ENCODE data around the gene CCHCR1.

CCHCR1 gene

DNA sequence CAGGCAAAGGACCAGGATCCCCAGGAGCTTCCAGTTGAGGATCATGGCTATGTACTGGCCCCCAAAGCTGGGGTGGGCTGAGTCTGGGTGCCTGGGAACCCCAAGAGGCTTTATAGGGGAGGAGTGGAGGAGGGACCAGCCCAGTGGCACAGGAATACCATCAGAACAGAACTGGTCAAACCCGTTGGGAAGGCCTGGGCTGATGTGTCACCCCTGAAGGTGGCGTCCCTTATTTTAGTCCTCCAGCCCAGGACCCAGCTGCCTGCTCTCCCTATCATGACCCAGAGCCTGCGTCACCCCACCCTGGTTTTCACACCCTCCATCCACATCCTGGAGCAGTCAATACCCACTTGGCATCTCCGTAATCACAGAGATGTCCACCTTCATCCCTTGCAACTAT, 18.6 kb downstream of the CCHCR1 start, which contains the start of gene PSORS1C2:
PSORS1C2 (minus strand) TSS at position 85 of the 400 bp plus-strand sequence; CDS start at position 45, 40 bp downstream.
- Histone ChIP-seq H3K4me1 (ENCODE audit: insufficient read depth, insufficient read length) (peaks cover 6% of the 10 kb centered on the region), H3K4me3 (ENCODE audit: insufficient read length, low read depth) (no peak within 1 kb of the TSS), H3K9me3 (ENCODE audit: insufficient read depth, low read length) (no peaks in the 10 kb centered on the region), H3K9ac (ENCODE audit: insufficient read length, low read depth) (peak within 1 kb of the TSS; percentile 28), H3K27me3 (ENCODE audit: insufficient read depth, insufficient read length) (no peaks in the 10 kb centered on the region), H3K36me3 (ENCODE audit: insufficient read depth, insufficient read length, low read length) (peaks cover 20% of the 10 kb centered on the region)
- TF ChIP-seq SUZ12 (IDR thresholded peaks at IDR 0.05; ENCODE audit: extremely low read depth, insufficient read depth, insufficient read length) (no peak), ZNF274 (IDR thresholded peaks at IDR 0.05; ENCODE audit: low read depth, low read length) (no peak), YY1 (IDR thresholded peaks at IDR 0.05; ENCODE audit: insufficient read depth, insufficient read length) (no peak)
- no peak for DNase-seq (ENCODE audit: low read depth, low spot score)

- H3K27me3 ChIP-seq (ENCODE audit: insufficient read depth, insufficient read length) = no peaks in the 10 kb centered on the region
- no peaks in the 10 kb centered on the region for H3K36me3 ChIP-seq (ENCODE audit: insufficient read depth, insufficient read length, low read length)
- peaks cover 6% of the 10 kb centered on the region for H3K4me1 ChIP-seq (ENCODE audit: insufficient read depth, insufficient read length)
- no peak overlapping the region for H3K4me3 ChIP-seq (ENCODE audit: insufficient read length, low read depth)
- H3K9ac ChIP-seq (ENCODE audit: insufficient read length, low read depth) = no peak overlapping the region
- H3K9me3 ChIP-seq (ENCODE audit: insufficient read depth, low read length) = no peaks in the 10 kb centered on the region
- DNase-seq (ENCODE audit: low read depth, low spot score) = no peak
- TF ChIP-seq SUZ12 (IDR thresholded peaks at IDR 0.05; ENCODE audit: extremely low read depth, insufficient read depth, insufficient read length) (no peak), ZNF274 (IDR thresholded peaks at IDR 0.05; ENCODE audit: low read depth, low read length) (no peak), YY1 (IDR thresholded peaks at IDR 0.05; ENCODE audit: insufficient read depth, insufficient read length) (no peak)
Measured at GRCh38 chr6:31135710-31136109, 21.9 kb downstream of the CCHCR1 start.

DNA sequence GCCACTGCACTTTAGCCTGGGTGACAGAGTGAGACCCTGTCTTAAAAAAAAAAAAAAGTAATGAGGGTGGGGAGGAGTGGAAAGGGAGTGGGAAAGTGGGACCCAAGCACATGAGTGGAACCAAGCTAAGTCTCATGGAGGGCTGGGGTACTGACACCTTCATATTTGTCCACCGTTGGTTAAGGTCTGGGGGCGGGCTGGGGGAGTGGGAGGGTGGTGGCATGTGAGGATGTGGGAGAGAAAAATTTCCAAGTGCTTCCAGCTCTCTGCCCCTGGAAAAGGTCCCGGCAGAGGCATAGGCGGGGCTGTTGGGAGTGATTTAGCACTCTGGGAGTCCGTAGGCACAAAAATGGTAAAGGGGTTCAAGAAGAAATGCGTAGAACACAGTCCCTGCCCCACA, 24.8 kb downstream of the CCHCR1 start:
- Histone ChIP-seq H3K36me3 (ENCODE audit: insufficient read depth, insufficient read length, low read length) (no peaks in the 10 kb centered on the region), H3K9me3 (ENCODE audit: insufficient read depth, low read length) (no peaks in the 10 kb centered on the region), H3K27me3 (ENCODE audit: insufficient read depth, insufficient read length) (no peaks in the 10 kb centered on the region), H3K4me1 (ENCODE audit: insufficient read depth, insufficient read length) (peaks cover 2% of the 10 kb centered on the region), H3K4me3 (ENCODE audit: insufficient read length, low read depth) (no peak overlapping the region), H3K9ac (ENCODE audit: insufficient read length, low read depth) (no peak overlapping the region)
- TF ChIP-seq YY1 (IDR thresholded peaks at IDR 0.05; ENCODE audit: insufficient read depth, insufficient read length) = no peak
- TF ChIP-seq SUZ12 (IDR thresholded peaks at IDR 0.05; ENCODE audit: extremely low read depth, insufficient read depth, insufficient read length) = no peak
- no peak for TF ChIP-seq ZNF274 (IDR thresholded peaks at IDR 0.05; ENCODE audit: low read depth, low read length)
- DNase-seq (ENCODE audit: low read depth, low spot score) = no peak

- TF ChIP-seq ZNF274 (IDR thresholded peaks at IDR 0.05; ENCODE audit: low read depth, low read length) (no peak), SUZ12 (IDR thresholded peaks at IDR 0.05; ENCODE audit: extremely low read depth, insufficient read depth, insufficient read length) (no peak), YY1 (IDR thresholded peaks at IDR 0.05; ENCODE audit: insufficient read depth, insufficient read length) (no peak)
- peaks cover 6% of the 10 kb centered on the region for H3K4me1 ChIP-seq (ENCODE audit: insufficient read depth, insufficient read length)
- DNase-seq (ENCODE audit: low read depth, low spot score) = no peak
- no peak overlapping the region for H3K9ac ChIP-seq (ENCODE audit: insufficient read length, low read depth)
- H3K9me3 ChIP-seq (ENCODE audit: insufficient read depth, low read length) = no peaks in the 10 kb centered on the region
- H3K27me3 ChIP-seq (ENCODE audit: insufficient read depth, insufficient read length) = no peaks in the 10 kb centered on the region
- no peak overlapping the region for H3K4me3 ChIP-seq (ENCODE audit: insufficient read length, low read depth)
- H3K36me3 ChIP-seq (ENCODE audit: insufficient read depth, insufficient read length, low read length) = no peaks in the 10 kb centered on the region
Measured at GRCh38 chr6:31131595-31131994, 26.0 kb downstream of the CCHCR1 start.

GRCh38 chr6:31130751-31131150, 26.9 kb downstream of the CCHCR1 start:
- H3K27me3 ChIP-seq (ENCODE audit: insufficient read depth, insufficient read length) = no peaks in the 10 kb centered on the region
- H3K9me3 ChIP-seq (ENCODE audit: insufficient read depth, low read length) = no peaks in the 10 kb centered on the region
- peaks cover 12% of the 10 kb centered on the region for H3K4me1 ChIP-seq (ENCODE audit: insufficient read depth, insufficient read length)
- H3K36me3 ChIP-seq (ENCODE audit: insufficient read depth, insufficient read length, low read length) = peaks cover 3% of the 10 kb centered on the region
- H3K9ac ChIP-seq (ENCODE audit: insufficient read length, low read depth) = no peak overlapping the region
- no peak overlapping the region for H3K4me3 ChIP-seq (ENCODE audit: insufficient read length, low read depth)
- no peak for DNase-seq (ENCODE audit: low read depth, low spot score)
- TF ChIP-seq ZNF274 (IDR thresholded peaks at IDR 0.05; ENCODE audit: low read depth, low read length) (no peak), YY1 (IDR thresholded peaks at IDR 0.05; ENCODE audit: insufficient read depth, insufficient read length) (no peak), SUZ12 (IDR thresholded peaks at IDR 0.05; ENCODE audit: extremely low read depth, insufficient read depth, insufficient read length) (no peak)

DNA sequence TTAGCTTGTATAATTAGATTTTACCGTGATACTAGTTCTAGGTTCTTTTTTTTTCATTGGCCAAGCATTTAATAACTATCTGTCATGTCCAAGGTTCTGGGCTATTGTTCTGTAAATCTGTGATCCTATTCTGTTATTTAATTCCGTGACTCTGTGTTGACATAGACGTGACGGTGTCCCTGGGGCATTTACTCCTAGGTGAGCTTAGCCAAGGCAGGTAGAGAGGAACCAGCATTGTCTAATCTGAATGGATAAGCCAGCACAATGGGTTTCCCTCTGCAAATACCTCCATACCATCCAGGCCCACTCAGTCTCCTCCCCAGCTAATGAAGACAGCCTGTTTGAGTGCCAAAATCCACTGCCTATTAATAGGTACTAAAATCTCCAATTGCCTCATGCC, 28.5 kb downstream of the CCHCR1 start:
- H3K4me1 ChIP-seq (ENCODE audit: insufficient read depth, insufficient read length) = peaks cover 12% of the 10 kb centered on the region
- H3K9me3 ChIP-seq (ENCODE audit: insufficient read depth, low read length) = no peaks in the 10 kb centered on the region
- no peak for TF ChIP-seq SUZ12 (IDR thresholded peaks at IDR 0.05; ENCODE audit: extremely low read depth, insufficient read depth, insufficient read length)
- no peak for TF ChIP-seq ZNF274 (IDR thresholded peaks at IDR 0.05; ENCODE audit: low read depth, low read length)
- no peak for TF ChIP-seq YY1 (IDR thresholded peaks at IDR 0.05; ENCODE audit: insufficient read depth, insufficient read length)
- DNase-seq (ENCODE audit: low read depth, low spot score) = no peak
- H3K4me3 ChIP-seq (ENCODE audit: insufficient read length, low read depth) = no peak overlapping the region
- H3K27me3 ChIP-seq (ENCODE audit: insufficient read depth, insufficient read length) = no peaks in the 10 kb centered on the region
- H3K9ac ChIP-seq (ENCODE audit: insufficient read length, low read depth) = no peak overlapping the region
- peaks cover 3% of the 10 kb centered on the region for H3K36me3 ChIP-seq (ENCODE audit: insufficient read depth, insufficient read length, low read length)

GRCh38 chr6:31128093-31128676, 29.4 kb downstream of the CCHCR1 start:
- Histone ChIP-seq H3K4me3 (ENCODE audit: insufficient read length, low read depth) (no peak overlapping the region), H3K9me3 (ENCODE audit: insufficient read depth, low read length) (no peaks in the 10 kb centered on the region), H3K4me1 (ENCODE audit: insufficient read depth, insufficient read length) (peaks cover 12% of the 10 kb centered on the region), H3K27me3 (ENCODE audit: insufficient read depth, insufficient read length) (no peaks in the 10 kb centered on the region), H3K9ac (ENCODE audit: insufficient read length, low read depth) (no peak overlapping the region), H3K36me3 (ENCODE audit: insufficient read depth, insufficient read length, low read length) (peaks cover 3% of the 10 kb centered on the region)
- TF ChIP-seq ZNF274 (IDR thresholded peaks at IDR 0.05; ENCODE audit: low read depth, low read length) (no peak), SUZ12 (IDR thresholded peaks at IDR 0.05; ENCODE audit: extremely low read depth, insufficient read depth, insufficient read length) (no peak), YY1 (IDR thresholded peaks at IDR 0.05; ENCODE audit: insufficient read depth, insufficient read length) (no peak)
- DNase-seq (ENCODE audit: low read depth, low spot score) = no peak
